ENCODE results near the gene DPF3. TPM values are rescaled to one million over a fixed set of nuclear protein-coding genes. Genes with fewer than 3 reads are reported as not detected.

The DPF3 gene
- total RNA-seq, 2 donors from 2014 or later = 0.13 to 1.2 TPM

- H3K27me3 Mint-ChIP-seq = peaks cover 22% of the 10 kb centered on the region
- DNase-seq = no peak
- H3K27ac Mint-ChIP-seq = no peak overlapping the region
- no peaks in the 10 kb centered on the region for H3K36me3 Mint-ChIP-seq (ENCODE audit: low read depth)
- no peaks in the 10 kb centered on the region for H3K9me3 ChIP-seq (ENCODE audit: control insufficient read depth, low read length, poor library complexity, severe bottlenecking)
- peaks cover 3% of the 10 kb centered on the region for H3K4me1 Mint-ChIP-seq
- ATAC-seq = no peak
- no peak overlapping the region for H3K4me3 Mint-ChIP-seq
These were observed 26.1 kb upstream of the DPF3 start for GRCh38 chr14:72920008-72920407.

- peaks cover 8% of the 10 kb centered on the region for H3K4me1 Mint-ChIP-seq
- no peak for DNase-seq
- ATAC-seq = no peak
- no peak overlapping the region for H3K4me3 Mint-ChIP-seq
- H3K36me3 Mint-ChIP-seq (ENCODE audit: low read depth) = no peaks in the 10 kb centered on the region
- peaks cover 21% of the 10 kb centered on the region for H3K27me3 Mint-ChIP-seq
- no peak overlapping the region for H3K27ac Mint-ChIP-seq
- H3K9me3 ChIP-seq (ENCODE audit: control insufficient read depth, low read length, poor library complexity, severe bottlenecking) = no peaks in the 10 kb centered on the region
These were observed 23.3 kb upstream of the DPF3 start for GRCh38 chr14:72917094-72917802.

- Mint-ChIP-seq H3K27me3 (peaks cover 17% of the 10 kb centered on the region), H3K27ac (no peak overlapping the region), H3K36me3 (ENCODE audit: low read depth) (no peaks in the 10 kb centered on the region), H3K4me3 (no peak overlapping the region), H3K4me1 (peaks cover 8% of the 10 kb centered on the region)
- DNase-seq (no peak), ATAC-seq (no peak)
- no peaks in the 10 kb centered on the region for H3K9me3 ChIP-seq (ENCODE audit: control insufficient read depth, low read length, poor library complexity, severe bottlenecking)
These were observed 22.3 kb upstream of the DPF3 start for GRCh38 chr14:72916174-72916573.

GRCh38 chr14:72913809-72914208 is 19.9 kb upstream of the DPF3 start:
- Mint-ChIP-seq H3K27ac (peak overlapping the region; percentile 41), H3K36me3 (ENCODE audit: low read depth) (no peaks in the 10 kb centered on the region), H3K4me1 (peaks cover 13% of the 10 kb centered on the region), H3K27me3 (peaks cover 10% of the 10 kb centered on the region), H3K4me3 (no peak overlapping the region)
- ATAC-seq (no peak), DNase-seq (no peak)
- H3K9me3 ChIP-seq (ENCODE audit: control insufficient read depth, low read length, poor library complexity, severe bottlenecking) = no peaks in the 10 kb centered on the region

- DNase-seq (no peak), ATAC-seq (peak; percentile 64)
- Mint-ChIP-seq H3K36me3 (ENCODE audit: low read depth) (no peaks in the 10 kb centered on the region), H3K27me3 (peaks cover 9% of the 10 kb centered on the region), H3K27ac (no peak overlapping the region), H3K4me1 (peaks cover 22% of the 10 kb centered on the region), H3K4me3 (no peak overlapping the region)
- no peaks in the 10 kb centered on the region for H3K9me3 ChIP-seq (ENCODE audit: control insufficient read depth, low read length, poor library complexity, severe bottlenecking)
These were observed 15.3 kb upstream of the DPF3 start for GRCh38 chr14:72909163-72909562.

- H3K36me3 Mint-ChIP-seq (ENCODE audit: low read depth) = no peaks in the 10 kb centered on the region
- H3K9me3 ChIP-seq (ENCODE audit: control insufficient read depth, low read length, poor library complexity, severe bottlenecking) = no peaks in the 10 kb centered on the region
- peaks cover 9% of the 10 kb centered on the region for H3K27me3 Mint-ChIP-seq
- ATAC-seq (no peak), DNase-seq (no peak)
- peaks cover 18% of the 10 kb centered on the region for H3K4me1 Mint-ChIP-seq
- no peak overlapping the region for H3K27ac Mint-ChIP-seq
- no peak overlapping the region for H3K4me3 Mint-ChIP-seq
These were observed 14.0 kb upstream of the DPF3 start for GRCh38 chr14:72907886-72908285.

GRCh38 chr14:72906879-72907278 is 13.0 kb upstream of the DPF3 start:
- H3K9me3 ChIP-seq (ENCODE audit: control insufficient read depth, low read length, poor library complexity, severe bottlenecking) = no peaks in the 10 kb centered on the region
- peaks cover 18% of the 10 kb centered on the region for H3K4me1 Mint-ChIP-seq

GRCh38 chr14:72906316-72906715 is 12.4 kb upstream of the DPF3 start:
- H3K27ac Mint-ChIP-seq = no peak overlapping the region
- H3K27me3 Mint-ChIP-seq = peaks cover 9% of the 10 kb centered on the region
- no peaks in the 10 kb centered on the region for H3K9me3 ChIP-seq (ENCODE audit: control insufficient read depth, low read length, poor library complexity, severe bottlenecking)
- peaks cover 22% of the 10 kb centered on the region for H3K4me1 Mint-ChIP-seq
- DNase-seq (no peak), ATAC-seq (no peak)
- no peaks in the 10 kb centered on the region for H3K36me3 Mint-ChIP-seq (ENCODE audit: low read depth)
- no peak overlapping the region for H3K4me3 Mint-ChIP-seq

More at GRCh38 chr14:72906879-72907278, 13.0 kb upstream of the DPF3 start:
- no peak overlapping the region for H3K27ac Mint-ChIP-seq
- DNase-seq (no peak), ATAC-seq (no peak)
- H3K27me3 Mint-ChIP-seq = peaks cover 9% of the 10 kb centered on the region
- H3K4me3 Mint-ChIP-seq = no peak overlapping the region
- no peaks in the 10 kb centered on the region for H3K36me3 Mint-ChIP-seq (ENCODE audit: low read depth)

- Mint-ChIP-seq H3K27ac (no peak overlapping the region), H3K27me3 (peaks cover 18% of the 10 kb centered on the region), H3K36me3 (ENCODE audit: low read depth) (no peaks in the 10 kb centered on the region), H3K4me1 (peaks cover 27% of the 10 kb centered on the region), H3K4me3 (no peak overlapping the region)
- no peaks in the 10 kb centered on the region for H3K9me3 ChIP-seq (ENCODE audit: control insufficient read depth, low read length, poor library complexity, severe bottlenecking)
- DNase-seq = peak; percentile 15 to 52 (median 38)
- peak; percentile 80 for ATAC-seq
These were observed 11.1 kb upstream of the DPF3 start for GRCh38 chr14:72904840-72905561.

GRCh38 chr14:72904218-72904617 is 10.3 kb upstream of the DPF3 start:
- no peaks in the 10 kb centered on the region for H3K9me3 ChIP-seq (ENCODE audit: control insufficient read depth, low read length, poor library complexity, severe bottlenecking)

GRCh38 chr14:72903716-72904115 is 9.8 kb upstream of the DPF3 start:
- Mint-ChIP-seq H3K27me3 (peaks cover 27% of the 10 kb centered on the region), H3K27ac (peak overlapping the region; percentile 45), H3K36me3 (ENCODE audit: low read depth) (peaks cover 3% of the 10 kb centered on the region), H3K4me1 (peaks cover 24% of the 10 kb centered on the region), H3K4me3 (no peak overlapping the region)
- no peak for ATAC-seq
- H3K9me3 ChIP-seq (ENCODE audit: control insufficient read depth, low read length, poor library complexity, severe bottlenecking) = no peaks in the 10 kb centered on the region
- no peak for DNase-seq

More at GRCh38 chr14:72904218-72904617, 10.3 kb upstream of the DPF3 start:
- Mint-ChIP-seq H3K4me1 (peaks cover 26% of the 10 kb centered on the region), H3K36me3 (ENCODE audit: low read depth) (peaks cover 3% of the 10 kb centered on the region), H3K27ac (peak overlapping the region; percentile 45), H3K27me3 (peaks cover 24% of the 10 kb centered on the region), H3K4me3 (no peak overlapping the region)
- ATAC-seq (no peak), DNase-seq (no peak)

GRCh38 chr14:72902801-72903530 is 9.1 kb upstream of the DPF3 start:
- H3K9me3 ChIP-seq (ENCODE audit: control insufficient read depth, low read length, poor library complexity, severe bottlenecking) = no peaks in the 10 kb centered on the region
- ATAC-seq (no peak), DNase-seq (no peak)
- H3K27me3 Mint-ChIP-seq = peaks cover 31% of the 10 kb centered on the region
- no peak overlapping the region for H3K27ac Mint-ChIP-seq
- H3K36me3 Mint-ChIP-seq (ENCODE audit: low read depth) = peaks cover 3% of the 10 kb centered on the region
- H3K4me1 Mint-ChIP-seq = peaks cover 24% of the 10 kb centered on the region
- H3K4me3 Mint-ChIP-seq = no peak overlapping the region

- no peak overlapping the region for H3K4me3 Mint-ChIP-seq
- DNase-seq (no peak), ATAC-seq (no peak)
- peaks cover 22% of the 10 kb centered on the region for H3K27me3 Mint-ChIP-seq
- H3K36me3 Mint-ChIP-seq (ENCODE audit: low read depth) = peaks cover 3% of the 10 kb centered on the region
- peaks cover 19% of the 10 kb centered on the region for H3K4me1 Mint-ChIP-seq
- H3K27ac Mint-ChIP-seq = peak overlapping the region; percentile 53
- H3K9me3 ChIP-seq (ENCODE audit: control insufficient read depth, low read length, poor library complexity, severe bottlenecking) = no peaks in the 10 kb centered on the region
These were observed 7.5 kb upstream of the DPF3 start for GRCh38 chr14:72901361-72901760.

Data from T-helper 17 cell (primary cell).